Hepatocyte (in vitro differentiated cells): ENCODE data around the gene UBTF. TPM values are rescaled to one million over a fixed set of nuclear protein-coding genes. Genes with fewer than 3 reads are reported as not detected.

ENCODE experiments used
- DNase-seq: peaks from one replicate; pipeline ENCODE4 v3.0.0-alpha.2; 2016; ENCODE audit warnings: low spot score
- H2AFZ ChIP-seq: fragments of 200-600 bp; sonication (generic); 2 replicates; pipeline ENCODE4 v1.6.0; 2016; ENCODE audit warnings: antibody characterized with exemption, mild to moderate bottlenecking
- H3K27ac ChIP-seq: fragments of 200-600 bp; sonication (generic); 2 replicates; pipeline ENCODE4 v1.5.1; 2016; ENCODE audit warnings: mild to moderate bottlenecking
- H3K27me3 ChIP-seq: fragments of 200-600 bp; sonication (generic); 2 replicates; pipeline ENCODE4 v1.6.1; 2016
- H3K36me3 ChIP-seq: fragments of 200-600 bp; sonication (generic); replicated peaks from 2 replicates; pipeline ENCODE4 v1.5.1; 2016; ENCODE audit warnings: low read depth; ENCODE audit not compliant: insufficient read depth
- H3K4me1 ChIP-seq: fragments of 200-600 bp; sonication (generic); 2 replicates; pipeline ENCODE4 v1.5.1; 2016; ENCODE audit warnings: mild to moderate bottlenecking, moderate library complexity; ENCODE audit not compliant: insufficient read depth
- H3K4me2 ChIP-seq: fragments of 200-600 bp; sonication (generic); 2 replicates; pipeline ENCODE4 v1.6.0; 2016
- H3K4me3 ChIP-seq: fragments of 200-600 bp; sonication (generic); 2 replicates; pipeline ENCODE4 v1.5.1; 2016; ENCODE audit warnings: mild to moderate bottlenecking
- H3K79me2 ChIP-seq: fragments of 200-600 bp; sonication (generic); 2 replicates; pipeline ENCODE4 v1.6.0; 2017; ENCODE audit warnings: mild to moderate bottlenecking
- H3K9me2 ChIP-seq: fragments of 200-600 bp; sonication (generic); replicated peaks from 2 replicates; pipeline ENCODE4 v1.6.0; 2017; ENCODE audit warnings: mild to moderate bottlenecking; ENCODE audit not compliant: insufficient read depth
- H3K9me3 ChIP-seq: fragments of 200-600 bp; sonication (generic); 2 replicates; pipeline ENCODE4 v1.5.1; 2016; ENCODE audit warnings: low read depth, mild to moderate bottlenecking
- H4K20me1 ChIP-seq: fragments of 200-600 bp; sonication (generic); 2 replicates; pipeline ENCODE4 v1.6.0; 2016; ENCODE audit warnings: mild to moderate bottlenecking; ENCODE audit not compliant: insufficient read depth, poor library complexity, severe bottlenecking
- EZH2 ChIP-seq: fragments of 200-600 bp; sonication (generic); IDR thresholded peaks from 2 replicates; pipeline ENCODE4 v1.6.1; 2016; ENCODE audit warnings: antibody characterized with exemption, mild to moderate bottlenecking, borderline replicate concordance
- EZH2phosphoT487 ChIP-seq: fragments of 200-600 bp; sonication (generic); IDR thresholded peaks from one replicate; pipeline ENCODE4 v1.6.1; 2018; ENCODE audit warnings: antibody characterized with exemption, mild to moderate bottlenecking, low read depth, moderate library complexity; ENCODE audit not compliant: unreplicated experiment, severe bottlenecking
- WGBS: methylation state at CpG from one replicate; pipeline ENCODE4 v1.1.6; 2016; ENCODE audit warnings: low lambda C conversion rate; ENCODE audit errors: missing lambda C conversion rate; 5-methylcytosine and 5-hydroxymethylcytosine counted together
- polyA plus RNA-seq: library from polyadenylated mRNA; unstranded; fragments of >200 nt; fragmentation: Nextera tagmentation; extraction: Ambion mirVana; gene quantifications from 2 replicates; pipeline ENCODE4 v1.2.1, GENCODE V29; 2016
- total RNA-seq: library from RNA; depleted of rRNA; stranded (reverse); fragments of >200 nt; gene quantifications from 2 replicates; pipeline ENCODE4 v1.2.3, GENCODE V29; 2014
- TF ChIP-seq, protein P1 (sequence below): fragments of 200-600 bp; sonication (generic); IDR thresholded peaks from 2 replicates; pipeline ENCODE4 v1.5.1; 2016; ENCODE audit warnings: antibody characterized with exemption, mild to moderate bottlenecking; ENCODE audit not compliant: poor library complexity

UBTF gene
- total and polyA plus RNA-seq, 2 experiments from 2014 or later: 35.0 to 41.1 TPM

DNA sequence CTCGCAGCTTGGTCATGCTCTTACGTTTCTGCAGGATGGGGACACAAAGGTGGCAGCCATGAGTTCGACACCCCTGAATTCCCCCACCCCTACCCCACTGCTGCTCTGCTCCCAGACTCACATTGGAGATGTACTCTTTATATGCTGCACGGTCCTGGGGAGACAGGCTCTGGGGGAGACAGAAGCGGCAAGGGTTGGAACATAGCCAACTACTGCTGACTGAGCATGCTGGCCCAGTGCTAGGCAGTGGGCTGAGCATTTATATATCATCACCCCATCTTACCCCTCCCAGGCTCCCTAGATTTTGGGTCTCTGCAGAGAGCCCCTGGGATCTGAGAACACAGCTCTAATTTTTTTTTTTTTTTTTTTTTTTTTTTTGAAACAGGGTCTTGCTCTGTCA, 11.7 kb downstream of the UBTF start:
- DNase-seq: no peak
- Histone ChIP-seq H3K36me3 (no peaks in the 10 kb centered on the region), H3K4me3 (no peak overlapping the region), H3K9me3 (no peaks in the 10 kb centered on the region), H3K27ac (no peak overlapping the region), H4K20me1 (no peaks in the 10 kb centered on the region), H3K27me3 (no peaks in the 10 kb centered on the region), H3K79me2 (no peaks in the 10 kb centered on the region), H3K4me1 (peaks cover 3% of the 10 kb centered on the region), H2AFZ (no peak overlapping the region), H3K9me2 (no peaks in the 10 kb centered on the region), H3K4me2 (no peak overlapping the region)
- no peak for TF ChIP-seq EZH2
- no peak for TF ChIP-seq EZH2phosphoT487
- TF ChIP-seq, protein P1, sequence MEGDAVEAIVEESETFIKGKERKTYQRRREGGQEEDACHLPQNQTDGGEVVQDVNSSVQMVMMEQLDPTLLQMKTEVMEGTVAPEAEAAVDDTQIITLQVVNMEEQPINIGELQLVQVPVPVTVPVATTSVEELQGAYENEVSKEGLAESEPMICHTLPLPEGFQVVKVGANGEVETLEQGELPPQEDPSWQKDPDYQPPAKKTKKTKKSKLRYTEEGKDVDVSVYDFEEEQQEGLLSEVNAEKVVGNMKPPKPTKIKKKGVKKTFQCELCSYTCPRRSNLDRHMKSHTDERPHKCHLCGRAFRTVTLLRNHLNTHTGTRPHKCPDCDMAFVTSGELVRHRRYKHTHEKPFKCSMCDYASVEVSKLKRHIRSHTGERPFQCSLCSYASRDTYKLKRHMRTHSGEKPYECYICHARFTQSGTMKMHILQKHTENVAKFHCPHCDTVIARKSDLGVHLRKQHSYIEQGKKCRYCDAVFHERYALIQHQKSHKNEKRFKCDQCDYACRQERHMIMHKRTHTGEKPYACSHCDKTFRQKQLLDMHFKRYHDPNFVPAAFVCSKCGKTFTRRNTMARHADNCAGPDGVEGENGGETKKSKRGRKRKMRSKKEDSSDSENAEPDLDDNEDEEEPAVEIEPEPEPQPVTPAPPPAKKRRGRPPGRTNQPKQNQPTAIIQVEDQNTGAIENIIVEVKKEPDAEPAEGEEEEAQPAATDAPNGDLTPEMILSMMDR: no peak
- WGBS: 96% methylated on average over 5 of the region's 5 CpGs

DNA sequence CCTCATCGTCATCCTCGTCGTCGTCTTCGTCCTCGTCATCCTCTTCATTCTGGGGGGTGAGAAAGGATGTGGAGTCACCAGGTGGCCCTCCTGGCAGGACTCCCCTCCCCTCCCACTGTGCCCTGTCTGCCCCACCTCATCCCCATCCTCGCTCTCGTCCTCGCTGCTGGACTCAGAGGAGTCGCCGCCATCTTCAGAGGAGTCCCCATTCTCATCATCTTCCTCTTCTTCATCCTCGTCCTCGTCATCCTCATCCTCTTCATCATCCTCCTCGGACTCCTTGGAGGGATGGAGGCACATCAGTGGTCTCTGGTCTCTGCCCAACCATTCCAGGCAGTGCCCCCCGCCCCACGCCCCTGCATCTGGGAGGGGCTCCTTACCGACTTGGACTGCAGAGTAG, 12.2 kb downstream of the UBTF start:
- Histone ChIP-seq H4K20me1 (no peaks in the 10 kb centered on the region), H3K4me1 (peaks cover 3% of the 10 kb centered on the region), H3K36me3 (no peaks in the 10 kb centered on the region), H3K4me3 (no peak overlapping the region), H3K9me3 (no peaks in the 10 kb centered on the region), H2AFZ (no peak overlapping the region), H3K79me2 (no peaks in the 10 kb centered on the region), H3K27ac (no peak overlapping the region), H3K4me2 (no peak overlapping the region), H3K27me3 (no peaks in the 10 kb centered on the region), H3K9me2 (no peaks in the 10 kb centered on the region)
- 98% methylated on average over 11 of the region's 17 CpGs for WGBS
- DNase-seq: no peak
- TF ChIP-seq EZH2: no peak
- TF ChIP-seq EZH2phosphoT487: no peak
- TF ChIP-seq, protein P1: no peak

DNA sequence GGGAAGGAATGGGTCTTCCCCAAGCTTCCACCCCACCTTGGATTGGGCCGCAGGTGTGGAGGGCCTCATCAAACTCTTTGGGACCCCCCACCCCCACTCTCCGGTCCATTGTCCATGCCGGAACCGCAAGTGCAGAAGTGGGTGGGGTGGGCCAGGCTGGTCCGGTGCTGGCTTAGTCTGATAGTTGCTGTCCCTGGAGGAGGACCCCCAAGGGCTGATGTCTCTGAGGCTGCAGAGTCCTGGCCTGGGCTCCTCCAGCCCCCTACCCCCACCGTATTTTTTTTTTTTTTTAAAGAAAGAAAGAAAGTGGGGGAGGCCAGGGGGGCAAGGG, 12.7 kb downstream of the UBTF start:
- no peak for DNase-seq
- Histone ChIP-seq H3K4me2 (no peak overlapping the region), H3K9me3 (no peaks in the 10 kb centered on the region), H2AFZ (no peak overlapping the region), H4K20me1 (no peaks in the 10 kb centered on the region), H3K36me3 (no peaks in the 10 kb centered on the region), H3K4me1 (peaks cover 3% of the 10 kb centered on the region), H3K79me2 (peaks cover under 1% of the 10 kb centered on the region), H3K4me3 (no peak overlapping the region), H3K27me3 (no peaks in the 10 kb centered on the region), H3K9me2 (no peaks in the 10 kb centered on the region), H3K27ac (no peak overlapping the region)
- TF ChIP-seq EZH2 (no peak), EZH2phosphoT487 (no peak)
- TF ChIP-seq, protein P1: no peak
- WGBS: 94% methylated on average over 6 of the region's 6 CpGs
